Measurements from ENCODE around the gene MFAP4.

Gene MFAP4

GRCh38 chr17:19386974-19387920, at the start of gene MFAP4:
MFAP4 (minus strand) TSS chr17:19387190; CDS start chr17:19387155, 35 bp downstream.
- TF ChIP-seq CTCF (IDR thresholded peaks at IDR 0.05; ENCODE audit: low read depth, low read length, missing control alignments), result no peak
- DNase-seq (ENCODE audit: low read depth), result no peak
- H3K4me3 ChIP-seq (ENCODE audit: low read depth, low read length), result no peak within 1 kb of the TSS

- no peak overlapping the region for H3K4me3 ChIP-seq (ENCODE audit: low read depth, low read length)
- TF ChIP-seq CTCF (IDR thresholded peaks at IDR 0.05; ENCODE audit: low read depth, low read length, missing control alignments), result peak; percentile 14
- no peak for DNase-seq (ENCODE audit: low read depth)
These were observed 46.8 kb upstream of the MFAP4 start for GRCh38 chr17:19433727-19434340.

- no peak for TF ChIP-seq CTCF (IDR thresholded peaks at IDR 0.05; ENCODE audit: low read depth, low read length, missing control alignments)
- no peak for DNase-seq (ENCODE audit: low read depth)
These were observed 46.3 kb upstream of the MFAP4 start for GRCh38 chr17:19433255-19433654.

GRCh38 chr17:19431691-19432090, 44.7 kb upstream of the MFAP4 start:
- H3K4me3 ChIP-seq (ENCODE audit: low read depth, low read length), result no peak overlapping the region
- DNase-seq (ENCODE audit: low read depth), result no peak
- TF ChIP-seq CTCF (IDR thresholded peaks at IDR 0.05; ENCODE audit: low read depth, low read length, missing control alignments), result no peak

More at GRCh38 chr17:19433255-19433654, 46.3 kb upstream of the MFAP4 start:
- H3K4me3 ChIP-seq (ENCODE audit: low read depth, low read length), result no peak overlapping the region

GRCh38 chr17:19426631-19427030, 39.6 kb upstream of the MFAP4 start:
- H3K4me3 ChIP-seq (ENCODE audit: low read depth, low read length), result no peak overlapping the region
- no peak for TF ChIP-seq CTCF (IDR thresholded peaks at IDR 0.05; ENCODE audit: low read depth, low read length, missing control alignments)
- DNase-seq (ENCODE audit: low read depth), result no peak

GRCh38 chr17:19424934-19425868, 38.2 kb upstream of the MFAP4 start:
- no peak overlapping the region for H3K4me3 ChIP-seq (ENCODE audit: low read depth, low read length)
- TF ChIP-seq CTCF (IDR thresholded peaks at IDR 0.05; ENCODE audit: low read depth, low read length, missing control alignments), result no peak
- DNase-seq (ENCODE audit: low read depth), result no peak
